Upper lobe of left lung (tissue), 6 donors: ENCODE measurements around the gene TRAPPC2. TPM values are rescaled to one million over a fixed set of nuclear protein-coding genes. Genes with fewer than 3 reads are reported as not detected.

ENCODE experiments used
- total RNA-seq, 6 donors: library from RNA; depleted of rRNA in 4 of 6; stranded (reverse); fragments of >200 nt in 4 of 6; gene quantifications; one replicate each; pipeline versions ENCODE4 v1.1.0 to v1.2.1, GENCODE V29; 2016 to 2021
- donor health status: DM: no; HTN: no; CAD: no; lungs with moderate emphysema.
- donor health status: DM: no; HTN: yes; CAD: no; lungs with severe emphysema.

TRAPPC2 gene
- total RNA-seq, 6 donors from 2014 or later: 6.3 to 18.0 (median 12.7) TPM

Other genes starting within 250 kb of the TRAPPC2 start
- 1 to 10 TPM; 2.1 to 9.9 (median 6.8) TPM for gene EGFL6, start 165.0 kb downstream of the TRAPPC2 start, total RNA-seq
- 1 to 10 TPM; 2.4 to 8.9 (median 4.1) TPM for gene TCEANC, start 81.5 kb downstream of the TRAPPC2 start, total RNA-seq
- 10 to 100 TPM; 12.6 to 38.4 (median 29.1) TPM for gene RAB9A, start 45.5 kb downstream of the TRAPPC2 start, total RNA-seq
- gene OFD1, start 128 bp upstream of the TRAPPC2 start, total RNA-seq: 10 to 100 TPM; 19.2 to 98.5 (median 37.0) TPM
- gene GPM6B, start 82.5 kb upstream of the TRAPPC2 start, total RNA-seq: 10 to 100 TPM in 5 of 6 donors, 1 to 10 TPM in 1; 5.2 to 29.6 (median 21.8) TPM